Mammary epithelial cell (primary cell): ENCODE data around the gene EEF1AKMT2.
"Not testable (repeated sequence)": the region's sequence is repeated elsewhere in the genome, so short reads cannot be mapped to it uniquely, and the experiment has no call there.

Experiments
- EZH2 ChIP-seq: IDR thresholded peaks from 2 replicates; pipeline ENCODE4 v1.6.1; 2012; ENCODE audit warnings: low read length, inconsistent platforms, borderline replicate concordance
- TF ChIP-seq, protein P1 (sequence below), 2 donors: IDR thresholded peaks in 1 of 2; conservative IDR thresholded peaks in 1 of 2; 2 replicates each; pipeline ENCODE4 v1.5.1; 2011 to 2012; ENCODE audit warnings: inconsistent platforms in 2 of 2, low read length in 2 of 2, mild to moderate bottlenecking in 2 of 2, control low read depth in 1 of 2, low read depth in 1 of 2; ENCODE audit not compliant: insufficient read depth in 1 of 2; ENCODE audit errors: extremely low read depth in 1 of 2

DNA sequence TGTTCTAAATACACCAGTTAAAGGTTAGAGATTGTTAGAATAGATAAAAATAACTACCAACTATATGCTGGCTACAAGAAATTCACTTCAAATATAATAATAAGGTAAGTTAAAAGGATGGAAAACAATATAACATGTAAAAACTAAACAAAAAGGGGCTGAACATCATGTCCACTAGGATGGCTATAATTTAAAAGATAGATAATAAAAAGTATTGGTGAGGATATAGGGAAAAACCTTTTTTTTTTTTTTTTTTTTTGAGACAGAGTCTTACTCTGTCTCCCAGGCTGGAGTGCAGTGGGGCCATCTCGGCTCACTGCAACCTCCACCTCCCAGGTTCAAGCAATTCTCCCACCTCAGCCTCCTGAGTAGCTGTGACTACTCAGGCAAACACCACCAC lies 8.8 kb downstream of the EEF1AKMT2 start:
- TF ChIP-seq, protein P1, sequence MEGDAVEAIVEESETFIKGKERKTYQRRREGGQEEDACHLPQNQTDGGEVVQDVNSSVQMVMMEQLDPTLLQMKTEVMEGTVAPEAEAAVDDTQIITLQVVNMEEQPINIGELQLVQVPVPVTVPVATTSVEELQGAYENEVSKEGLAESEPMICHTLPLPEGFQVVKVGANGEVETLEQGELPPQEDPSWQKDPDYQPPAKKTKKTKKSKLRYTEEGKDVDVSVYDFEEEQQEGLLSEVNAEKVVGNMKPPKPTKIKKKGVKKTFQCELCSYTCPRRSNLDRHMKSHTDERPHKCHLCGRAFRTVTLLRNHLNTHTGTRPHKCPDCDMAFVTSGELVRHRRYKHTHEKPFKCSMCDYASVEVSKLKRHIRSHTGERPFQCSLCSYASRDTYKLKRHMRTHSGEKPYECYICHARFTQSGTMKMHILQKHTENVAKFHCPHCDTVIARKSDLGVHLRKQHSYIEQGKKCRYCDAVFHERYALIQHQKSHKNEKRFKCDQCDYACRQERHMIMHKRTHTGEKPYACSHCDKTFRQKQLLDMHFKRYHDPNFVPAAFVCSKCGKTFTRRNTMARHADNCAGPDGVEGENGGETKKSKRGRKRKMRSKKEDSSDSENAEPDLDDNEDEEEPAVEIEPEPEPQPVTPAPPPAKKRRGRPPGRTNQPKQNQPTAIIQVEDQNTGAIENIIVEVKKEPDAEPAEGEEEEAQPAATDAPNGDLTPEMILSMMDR (conservative IDR thresholded peaks at IDR 0.05 in 1 of 2, IDR thresholded peaks at IDR 0.05 in 1 of 2; ENCODE audit: extremely low read depth in 1 of 2, insufficient read depth in 1 of 2, low read depth in 1 of 2, low read length in 2 of 2), result not testable (repeated sequence)
- not testable (repeated sequence) for TF ChIP-seq EZH2
